DMS53 (cell line): ENCODE results near the gene KLF13.
A peak's percentile ranks its signal among the peaks of the same experiment; 100 is the strongest.

Experiments
- DNase-seq: peaks from one replicate; lab custom pipeline; 2025; lab: John Stamatoyannopoulos, UW

Gene KLF13

DNA sequence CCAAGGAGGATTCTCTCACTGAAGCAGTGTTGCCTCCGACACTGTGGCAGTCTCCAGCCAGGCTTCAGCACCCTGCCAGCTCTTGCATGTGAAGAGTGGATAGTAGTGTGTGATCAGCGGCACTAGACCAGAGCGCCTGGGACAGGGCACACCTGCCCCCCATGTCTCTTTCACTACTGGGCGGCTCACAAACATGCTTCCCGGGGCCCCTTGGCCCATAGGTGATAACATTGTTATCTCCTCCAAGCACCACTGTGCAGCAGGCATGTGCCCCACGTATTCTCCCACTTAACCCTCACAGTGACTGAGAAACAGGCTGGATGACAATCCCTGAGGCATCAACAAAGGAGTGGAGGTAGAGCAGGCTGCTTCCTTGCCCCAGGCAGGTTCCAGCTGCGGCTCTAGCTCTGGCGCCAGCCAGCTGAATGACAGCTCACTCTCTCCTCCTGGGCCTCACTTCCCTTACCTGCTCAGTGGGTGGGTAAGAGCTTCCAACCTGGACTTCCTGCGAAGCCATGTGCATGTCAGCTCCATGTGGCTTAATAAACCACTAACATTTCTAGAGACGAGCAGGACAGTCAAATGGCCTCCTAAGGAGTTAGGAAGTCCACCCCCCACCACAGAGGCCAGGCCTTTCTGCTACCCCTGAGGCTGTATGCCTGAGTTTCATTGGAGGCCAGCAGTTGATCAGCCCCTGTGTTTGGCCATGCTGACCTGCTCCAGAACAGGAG lies 37.8 kb downstream of the KLF13 start:
- no peak for DNase-seq

- no peak for DNase-seq
These were observed 38.5 kb downstream of the KLF13 start for GRCh38 chr15:31365032-31365654.

DNA sequence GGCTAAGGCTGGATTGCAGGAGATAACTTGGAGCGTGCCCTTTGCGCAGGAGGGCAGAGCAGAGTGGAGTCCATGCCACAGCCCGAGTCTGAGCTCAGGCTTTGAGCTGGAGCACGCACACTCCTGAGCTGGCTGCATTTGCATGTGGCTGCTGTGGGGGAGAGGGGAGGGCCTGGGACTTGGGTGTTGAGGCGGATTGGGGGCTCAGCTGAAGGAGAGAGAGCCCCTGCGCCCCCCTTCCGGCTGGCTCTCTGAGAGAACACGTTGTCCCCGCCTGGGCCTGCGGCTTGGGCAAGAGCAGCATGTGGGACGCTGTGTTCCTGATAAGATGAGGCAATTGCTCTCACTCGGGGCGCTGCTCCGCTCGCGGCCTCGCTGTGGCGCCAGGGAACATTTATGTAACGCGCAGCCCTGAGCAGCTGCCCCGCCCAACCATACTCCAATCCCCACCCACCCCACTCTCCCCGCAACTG lies 39.1 kb downstream of the KLF13 start:
- DNase-seq = no peak

GRCh38 chr15:31366169-31366734 lies 39.6 kb downstream of the KLF13 start:
- DNase-seq = no peak

DNA sequence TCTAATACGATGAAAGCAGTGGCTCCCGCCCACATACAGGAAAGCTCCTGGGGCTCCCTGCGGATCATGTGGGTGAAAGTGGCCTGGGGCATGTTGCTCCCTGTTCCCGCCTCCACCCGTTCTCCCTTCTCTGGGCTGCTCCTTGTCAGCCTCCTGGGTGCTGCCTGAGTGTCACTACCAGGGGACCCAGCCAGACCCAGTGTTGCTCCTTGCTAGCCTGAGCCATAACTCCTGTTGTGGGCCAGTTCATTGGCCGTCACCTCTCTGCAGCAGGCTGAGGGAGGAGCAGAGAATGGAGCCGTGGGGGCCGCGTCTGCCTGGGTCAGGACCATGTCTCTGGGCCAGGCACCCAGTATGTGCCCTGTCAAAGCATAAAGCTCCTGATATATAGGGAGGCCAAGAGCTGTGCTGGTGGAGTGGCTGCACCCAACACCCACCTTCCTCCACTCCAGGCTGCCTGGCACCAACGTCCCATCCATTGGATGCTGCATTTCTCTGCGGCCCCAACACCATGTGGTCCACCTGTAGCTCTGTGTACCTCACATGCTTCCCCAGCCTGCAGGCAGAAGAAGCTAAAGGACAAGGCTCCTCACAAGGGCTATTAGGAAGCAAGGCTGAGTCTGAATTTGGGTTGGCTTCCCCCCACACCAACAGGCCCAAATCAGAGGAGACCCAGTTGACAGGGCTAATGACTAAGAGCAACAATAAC lies 40.5 kb downstream of the KLF13 start:
- no peak for DNase-seq

DNA sequence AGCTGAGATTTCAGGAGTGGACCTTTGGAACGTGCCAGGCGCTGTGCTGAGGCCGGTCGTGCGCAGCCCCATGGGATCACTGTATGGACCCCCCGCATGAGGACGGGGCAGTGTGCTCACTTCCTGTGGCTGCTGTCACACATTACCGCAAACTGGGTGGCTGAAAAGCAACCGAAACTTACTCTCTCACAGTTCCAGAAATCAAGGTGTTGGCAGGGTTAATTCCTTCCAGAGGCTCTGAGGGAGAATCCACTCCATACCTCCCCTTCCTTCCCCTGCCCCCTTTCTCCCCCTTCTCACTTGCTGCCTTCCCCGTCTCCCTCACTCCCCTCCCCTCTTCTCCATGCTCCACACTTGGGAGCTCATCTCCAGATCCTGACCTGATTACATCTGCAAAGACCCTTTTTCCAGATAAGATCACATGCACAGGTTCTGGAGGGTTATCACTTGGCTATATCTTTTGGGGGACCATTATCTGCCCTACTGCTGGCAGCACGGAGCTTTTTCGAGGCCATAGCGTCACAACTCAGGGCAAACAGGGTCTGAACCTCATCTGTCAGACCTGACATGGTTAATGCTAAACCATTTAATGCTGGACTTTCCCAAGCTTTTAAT lies 41.2 kb downstream of the KLF13 start:
- no peak for DNase-seq

GRCh38 chr15:31369727-31370126 lies 43.1 kb downstream of the KLF13 start:
- DNase-seq = no peak

GRCh38 chr15:31371520-31372240 lies 45.0 kb downstream of the KLF13 start:
- DNase-seq = no peak

GRCh38 chr15:31372635-31373091 lies 46.0 kb downstream of the KLF13 start:
- peak; percentile 16 for DNase-seq

- no peak for DNase-seq
These were observed 46.6 kb downstream of the KLF13 start for GRCh38 chr15:31373096-31373865.

DNA sequence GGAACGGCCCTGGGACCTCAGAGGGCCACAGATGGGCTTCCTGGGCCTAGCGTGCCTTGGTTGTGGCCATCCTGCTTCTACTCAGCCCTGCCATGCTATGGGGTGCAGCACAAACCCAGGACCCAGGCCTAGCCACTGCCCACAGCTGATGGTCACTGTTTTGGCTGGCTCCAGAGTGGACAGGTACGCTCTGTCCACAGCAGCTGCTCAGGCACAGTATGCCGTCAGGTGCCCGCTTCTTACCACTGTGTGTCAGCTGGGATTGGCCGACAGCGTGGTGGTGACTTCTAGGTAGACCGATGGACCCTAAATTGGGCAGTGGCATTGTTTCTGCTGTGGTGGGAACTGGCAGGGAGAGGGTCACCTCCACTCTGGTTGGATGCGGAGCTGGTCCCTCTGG lies 47.3 kb downstream of the KLF13 start:
- DNase-seq = no peak

GRCh38 chr15:31374489-31374888 lies 47.9 kb downstream of the KLF13 start:
- DNase-seq = no peak

DNA sequence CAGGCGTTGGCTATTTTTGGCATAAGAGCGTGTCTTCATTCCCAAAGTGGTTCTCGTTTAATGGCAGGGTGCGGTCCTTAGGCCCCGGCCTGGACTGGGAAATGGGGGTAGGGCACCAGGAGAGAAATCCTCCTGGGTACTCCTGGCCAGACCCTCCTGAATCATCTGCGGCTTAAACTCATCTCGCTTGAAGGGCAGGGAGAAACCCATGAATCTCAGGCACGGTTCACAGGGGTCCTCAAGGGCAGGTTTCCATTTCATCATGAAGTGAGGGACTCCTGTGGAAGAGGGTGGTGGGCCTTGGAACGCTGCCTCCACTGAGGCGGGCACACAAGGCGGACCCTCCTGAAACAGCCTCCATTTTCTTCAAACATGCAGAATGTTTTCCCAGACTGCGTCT lies 48.4 kb downstream of the KLF13 start:
- DNase-seq = no peak

- DNase-seq = no peak
These were observed 49.1 kb downstream of the KLF13 start for GRCh38 chr15:31375772-31376171.

- DNase-seq = no peak
These were observed 49.9 kb downstream of the KLF13 start for GRCh38 chr15:31376511-31376910.

DNA sequence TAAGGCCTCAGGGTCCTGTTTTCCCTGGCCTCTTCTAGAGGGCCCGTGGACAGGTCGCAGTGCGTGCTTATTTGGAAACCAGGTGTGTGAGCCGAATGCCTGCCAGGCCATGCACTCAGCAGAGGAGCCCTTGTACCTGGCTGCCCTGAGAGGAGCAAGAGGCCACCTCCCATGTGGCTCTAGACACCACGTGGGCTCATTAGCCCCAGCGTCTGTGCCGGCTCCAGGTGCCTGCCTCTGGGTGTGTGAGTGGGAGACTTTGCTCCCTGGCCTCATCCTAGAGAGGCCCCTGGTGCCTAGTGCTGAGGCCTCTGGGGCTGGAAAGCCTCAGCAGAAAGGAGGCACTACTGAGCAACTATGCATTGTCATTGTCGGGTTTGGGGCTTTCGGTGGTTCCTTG lies 50.4 kb downstream of the KLF13 start:
- peak; percentile 6 for DNase-seq

DNA sequence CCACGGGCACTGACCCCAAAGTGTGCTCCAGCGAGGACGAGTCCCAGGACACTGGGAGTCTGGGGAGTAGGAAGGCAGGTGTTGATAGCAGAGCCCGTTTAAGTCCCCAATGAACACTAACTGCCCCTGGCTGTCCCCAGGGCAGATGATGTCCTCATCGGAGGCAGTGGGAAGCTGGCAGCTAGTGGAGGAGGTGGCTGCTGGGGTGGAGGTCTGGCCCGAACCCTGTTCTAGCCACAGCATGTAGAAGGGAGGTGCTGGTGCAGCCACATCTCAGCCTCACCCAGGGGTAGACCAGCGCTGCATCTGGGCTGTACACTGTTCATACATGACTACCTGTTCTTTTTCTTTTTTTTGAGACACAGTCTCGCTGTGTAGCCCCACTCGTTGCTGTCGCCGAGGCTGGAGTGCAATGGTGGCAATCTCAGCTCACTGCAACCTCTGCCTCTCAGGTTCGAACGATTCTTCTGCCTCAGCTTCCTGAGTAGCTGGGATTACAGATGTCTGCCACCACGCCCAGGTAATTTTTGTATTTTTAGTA lies 51.8 kb downstream of the KLF13 start:
- no peak for DNase-seq

DNA sequence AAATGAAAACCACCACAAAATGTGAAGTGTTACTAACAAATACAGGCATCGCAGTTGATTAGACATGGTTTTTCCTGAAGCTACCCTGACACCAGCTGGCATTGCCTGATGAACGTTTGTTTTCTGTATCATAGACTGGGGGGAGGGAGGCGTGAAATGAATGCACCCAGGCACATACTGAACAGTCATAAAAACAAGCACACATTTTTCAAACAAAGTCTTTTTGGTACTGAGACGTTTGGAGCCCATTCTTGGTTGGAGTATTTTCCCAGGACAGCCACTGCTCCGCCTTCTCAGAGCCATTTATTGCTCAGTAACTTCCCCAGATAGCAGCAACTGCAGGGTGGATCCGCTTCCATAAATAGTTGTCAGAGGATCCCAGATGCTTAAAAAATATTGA lies 52.4 kb downstream of the KLF13 start:
- no peak for DNase-seq

DNA sequence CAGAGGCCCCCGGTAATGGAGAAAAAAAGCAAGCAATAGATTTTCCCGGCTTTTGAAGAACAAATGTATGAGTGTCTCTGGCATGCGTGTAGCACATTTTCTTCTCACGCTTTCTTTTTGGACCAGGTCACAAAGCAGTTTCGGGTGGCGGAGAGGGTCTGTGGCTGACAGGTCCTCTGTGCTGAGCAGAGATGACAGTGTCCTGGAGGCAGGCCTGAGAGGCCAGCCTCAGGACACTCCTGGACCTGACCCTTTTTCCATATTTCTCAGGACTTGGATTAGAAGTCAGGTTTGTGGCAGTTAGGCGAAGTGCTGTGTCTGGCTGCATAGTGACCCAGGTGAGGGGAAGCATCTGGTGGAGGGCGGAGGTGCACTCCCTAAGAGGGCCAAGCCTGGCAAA lies 52.9 kb downstream of the KLF13 start:
- DNase-seq = no peak
